GM12878 (cell line): ENCODE results near the gene RNLS.
"Not testable (repeated sequence)": the region's sequence is repeated elsewhere in the genome, so short reads cannot be mapped to it uniquely, and the experiment has no call there.

Experiments
- BRCA1 ChIP-seq: IDR thresholded peaks from 2 replicates; pipeline ENCODE4 v1.6.1; 2011; ENCODE audit warnings: low read depth, low read length, improper control_type of control experiment
- CBFB ChIP-seq: IDR thresholded peaks from 2 replicates; pipeline ENCODE4 v1.6.1; 2016; ENCODE audit warnings: antibody characterized with exemption, low read depth
- CHD2 ChIP-seq: IDR thresholded peaks from 2 replicates; pipeline ENCODE4 v1.6.1; 2011; ENCODE audit warnings: low read depth, low read length, improper control_type of control experiment, borderline replicate concordance
- EP300 ChIP-seq, 2 experiments: fragments of 150-350 bp in 1 of 2; IDR thresholded peaks; 2 replicates each; pipeline ENCODE4 v1.6.1; 2011 to 2012; ENCODE audit warnings: low read depth in 2 of 2, low read length in 2 of 2, borderline replicate concordance in 1 of 2, improper control_type of control experiment in 1 of 2, inconsistent platforms in 1 of 2; ENCODE audit not compliant: control insufficient read depth in 1 of 2
- POLR2A ChIP-seq: IDR thresholded peaks from 2 replicates; pipeline ENCODE4 v1.6.1; 2011; ENCODE audit warnings: low read depth, mild to moderate bottlenecking, low read length
- POLR2AphosphoS5 ChIP-seq: IDR thresholded peaks from 2 replicates; pipeline ENCODE4 v1.6.1; 2011; ENCODE audit warnings: mild to moderate bottlenecking, low read length, inconsistent platforms
- RCOR1 ChIP-seq: conservative IDR thresholded peaks from 2 replicates; pipeline ENCODE4 v1.6.1; 2012; ENCODE audit warnings: low read depth, low read length, improper control_type of control experiment
- SIN3A ChIP-seq: IDR thresholded peaks from 2 replicates; pipeline ENCODE4 v1.6.1; 2012; ENCODE audit warnings: low read depth, low read length, improper control_type of control experiment
- SUPT20H ChIP-seq: IDR thresholded peaks from 2 replicates; pipeline ENCODE4 v1.6.1; 2011; ENCODE audit warnings: low read depth, mild to moderate bottlenecking, low read length, moderate library complexity, borderline replicate concordance; ENCODE audit not compliant: control insufficient read depth
- TCF3 ChIP-seq: IDR thresholded peaks from 2 replicates; pipeline ENCODE4 v1.6.1; 2012; ENCODE audit warnings: low read depth, mild to moderate bottlenecking, low read length, borderline replicate concordance; ENCODE audit not compliant: insufficient read depth
- TF ChIP-seq, protein P1 (sequence below): IDR thresholded peaks from 2 replicates; pipeline ENCODE4 v1.6.1; 2012; ENCODE audit warnings: low read length, inconsistent platforms
- TF ChIP-seq, protein P2 (sequence below): fragments of 450-650 bp; IDR thresholded peaks from 2 replicates; pipeline ENCODE4 v1.6.1; 2018; ENCODE audit warnings: borderline replicate concordance, mild to moderate bottlenecking; ENCODE audit not compliant: partially characterized antibody

DNA sequence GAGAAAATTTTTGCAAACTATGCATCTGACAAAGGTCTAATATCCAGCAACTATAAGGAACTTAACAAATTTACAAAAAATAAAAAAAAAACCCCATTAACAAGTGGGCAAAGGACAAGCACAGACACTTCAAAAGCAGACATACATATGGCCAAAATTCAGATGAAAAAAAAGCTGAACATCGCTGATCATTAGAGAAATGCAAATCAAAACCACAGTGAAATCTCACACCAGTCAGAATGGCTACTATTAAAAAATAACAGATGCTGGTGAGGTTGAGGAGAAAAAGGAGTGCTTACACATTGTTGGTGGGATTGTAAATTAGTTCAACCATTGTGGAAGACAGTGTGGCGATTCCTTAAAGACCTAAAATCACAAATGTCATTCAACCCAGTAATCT is 274.8 kb downstream of the RNLS start:
- not testable (repeated sequence) for TF ChIP-seq CHD2; CBFB; SIN3A; SUPT20H; POLR2A; RCOR1; EP300 (IDR thresholded peaks at IDR 0.05; ENCODE audit: borderline replicate concordance in 1 of 2, control insufficient read depth in 1 of 2, low read depth in 2 of 2, low read length in 2 of 2); POLR2AphosphoS5; TCF3; BRCA1
- TF ChIP-seq, protein P1, sequence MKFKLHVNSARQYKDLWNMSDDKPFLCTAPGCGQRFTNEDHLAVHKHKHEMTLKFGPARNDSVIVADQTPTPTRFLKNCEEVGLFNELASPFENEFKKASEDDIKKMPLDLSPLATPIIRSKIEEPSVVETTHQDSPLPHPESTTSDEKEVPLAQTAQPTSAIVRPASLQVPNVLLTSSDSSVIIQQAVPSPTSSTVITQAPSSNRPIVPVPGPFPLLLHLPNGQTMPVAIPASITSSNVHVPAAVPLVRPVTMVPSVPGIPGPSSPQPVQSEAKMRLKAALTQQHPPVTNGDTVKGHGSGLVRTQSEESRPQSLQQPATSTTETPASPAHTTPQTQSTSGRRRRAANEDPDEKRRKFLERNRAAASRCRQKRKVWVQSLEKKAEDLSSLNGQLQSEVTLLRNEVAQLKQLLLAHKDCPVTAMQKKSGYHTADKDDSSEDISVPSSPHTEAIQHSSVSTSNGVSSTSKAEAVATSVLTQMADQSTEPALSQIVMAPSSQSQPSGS = not testable (repeated sequence)
- TF ChIP-seq, protein P2, sequence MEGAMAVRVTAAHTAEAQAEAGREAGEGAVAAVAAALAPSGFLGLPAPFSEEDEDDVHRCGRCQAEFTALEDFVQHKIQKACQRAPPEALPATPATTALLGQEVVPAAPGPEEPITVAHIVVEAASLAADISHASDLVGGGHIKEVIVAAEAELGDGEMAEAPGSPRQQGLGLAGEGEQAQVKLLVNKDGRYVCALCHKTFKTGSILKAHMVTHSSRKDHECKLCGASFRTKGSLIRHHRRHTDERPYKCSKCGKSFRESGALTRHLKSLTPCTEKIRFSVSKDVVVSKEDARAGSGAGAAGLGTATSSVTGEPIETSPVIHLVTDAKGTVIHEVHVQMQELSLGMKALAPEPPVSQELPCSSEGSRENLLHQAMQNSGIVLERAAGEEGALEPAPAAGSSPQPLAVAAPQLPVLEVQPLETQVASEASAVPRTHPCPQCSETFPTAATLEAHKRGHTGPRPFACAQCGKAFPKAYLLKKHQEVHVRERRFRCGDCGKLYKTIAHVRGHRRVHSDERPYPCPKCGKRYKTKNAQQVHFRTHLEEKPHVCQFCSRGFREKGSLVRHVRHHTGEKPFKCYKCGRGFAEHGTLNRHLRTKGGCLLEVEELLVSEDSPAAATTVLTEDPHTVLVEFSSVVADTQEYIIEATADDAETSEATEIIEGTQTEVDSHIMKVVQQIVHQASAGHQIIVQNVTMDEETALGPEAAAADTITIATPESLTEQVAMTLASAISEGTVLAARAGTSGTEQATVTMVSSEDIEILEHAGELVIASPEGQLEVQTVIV = not testable (repeated sequence)
